IMR-90 (cell line): ENCODE measurements around the gene EIF2B1. TPM values are rescaled to one million over a fixed set of nuclear protein-coding genes. Genes with fewer than 3 reads are reported as not detected.

Experiments used
- ATAC-seq: fragments of 200-7000 bp; cut with Tn5 transposase; 2 replicates; pipeline ENCODE4 v1.9.1; 2020; ENCODE audit warnings: low read depth, mild to moderate bottlenecking, moderate library complexity
- BruUV-seq: library from RNA; stranded (reverse); fragments of 400-500 nt; replicated peaks from 2 replicates; lab custom pipeline; 2021; lab: Mats Ljungman, UMichigan
- CTCF ChIA-PET: fragments of 300-600 bp; formaldehyde crosslinking; extraction: SDS; loops from one replicate; lab custom pipeline; 2021; ENCODE audit warnings: antibody characterized with exemption; lab: Yijun Ruan, JAX
- POLR2A ChIA-PET: fragments of 300-600 bp; sonication (Branson Sonifier 250); formaldehyde crosslinking; loops from one replicate; lab custom pipeline; 2022; ENCODE audit warnings: antibody characterized with exemption; ENCODE audit not compliant: unreplicated experiment; lab: Charles Lee
- DNase-seq: peaks from one replicate; pipeline ENCODE4 v3.0.0; 2013
- H2AFZ ChIP-seq: replicated peaks from 2 replicates; pipeline ENCODE3; 2013; ENCODE audit warnings: low read length, mild to moderate bottlenecking; ENCODE audit not compliant: poor library complexity
- H2AK5ac ChIP-seq: 2 replicates; pipeline ENCODE4 v1.6.1; 2013; ENCODE audit warnings: low read depth, low read length, inconsistent platforms
- H2AK9ac ChIP-seq: replicated peaks from 2 replicates; pipeline ENCODE3; 2013; ENCODE audit warnings: mild to moderate bottlenecking, low read depth, low read length, moderate library complexity; ENCODE audit not compliant: poor library complexity
- H2BK120ac ChIP-seq: 2 replicates; pipeline ENCODE4 v1.6.1; 2013; ENCODE audit warnings: low read depth, low read length, inconsistent platforms
- H2BK15ac ChIP-seq: 3 replicates; pipeline ENCODE4 v1.6.1; 2013; ENCODE audit warnings: low read depth, low read length, inconsistent platforms
- H2BK20ac ChIP-seq: 2 replicates; pipeline ENCODE4 v1.6.1; 2013; ENCODE audit warnings: low read depth, mild to moderate bottlenecking, inconsistent platforms, low read length, moderate library complexity
- H2BK5ac ChIP-seq: 2 replicates; pipeline ENCODE4 v1.6.1; 2013; ENCODE audit warnings: mild to moderate bottlenecking, low read depth, low read length, inconsistent platforms; ENCODE audit not compliant: poor library complexity, severe bottlenecking
- H3K14ac ChIP-seq: replicated peaks from 2 replicates; pipeline ENCODE4 v1.6.1; 2013; ENCODE audit warnings: low read depth, low read length, inconsistent platforms
- H3K18ac ChIP-seq: 2 replicates; pipeline ENCODE4 v1.6.1; 2013; ENCODE audit warnings: low read depth, low read length, control low read depth
- H3K23ac ChIP-seq: 2 replicates; pipeline ENCODE4 v1.6.1; 2013; ENCODE audit warnings: low read depth, low read length, inconsistent platforms
- H3K27ac ChIP-seq: 2 replicates; pipeline ENCODE4 v1.5.1; 2013; ENCODE audit warnings: mild to moderate bottlenecking, control low read depth, low read length; ENCODE audit not compliant: insufficient read depth
- H3K27me3 ChIP-seq: 2 replicates; pipeline ENCODE4 v1.6.1; 2013; ENCODE audit warnings: low read length; ENCODE audit not compliant: control insufficient read depth, insufficient read depth
- H3K36me3 ChIP-seq: 2 replicates; pipeline ENCODE4 v1.6.1; 2013; ENCODE audit warnings: low read length, mixed read lengths; ENCODE audit not compliant: control insufficient read depth, insufficient read depth
- H3K4ac ChIP-seq: 2 replicates; pipeline ENCODE4 v1.6.1; 2013; ENCODE audit warnings: low read depth, low read length, inconsistent platforms
- H3K4me1 ChIP-seq: 2 replicates; pipeline ENCODE4 v1.6.1; 2013; ENCODE audit warnings: low read length, mixed read lengths; ENCODE audit not compliant: control insufficient read depth, insufficient read depth
- H3K4me2 ChIP-seq: 2 replicates; pipeline ENCODE4 v1.6.1; 2013; ENCODE audit warnings: low read depth, mild to moderate bottlenecking, control low read depth, low read length, moderate library complexity
- H3K4me3 ChIP-seq: 2 replicates; pipeline ENCODE4 v1.5.1; 2013; ENCODE audit warnings: low read depth, mild to moderate bottlenecking, control low read depth, low read length, moderate library complexity; ENCODE audit not compliant: insufficient read depth
- H3K56ac ChIP-seq: 2 replicates; pipeline ENCODE4 v1.6.1; 2013; ENCODE audit warnings: low read length, inconsistent platforms; ENCODE audit not compliant: insufficient read depth; ENCODE audit errors: extremely low read depth
- H3K79me1 ChIP-seq, 2 experiments: 2 replicates each; pipeline ENCODE4 v1.6.1; 2013; ENCODE audit warnings: low read length in 2 of 2, inconsistent platforms in 1 of 2, low read depth in 1 of 2
- H3K9ac ChIP-seq: 2 replicates; pipeline ENCODE4 v1.6.1; 2013; ENCODE audit warnings: low read depth, low read length, control low read depth
- H3K9me1 ChIP-seq: 2 replicates; pipeline ENCODE4 v1.6.1; 2013; ENCODE audit warnings: low read length, inconsistent platforms; ENCODE audit not compliant: insufficient read depth
- H3K9me3 ChIP-seq: 2 replicates; pipeline ENCODE4 v1.6.1; 2013; ENCODE audit warnings: low read length; ENCODE audit not compliant: control insufficient read depth, insufficient read depth
- H4K20me1 ChIP-seq: 2 replicates; pipeline ENCODE4 v1.6.1; 2013; ENCODE audit warnings: low read length, inconsistent platforms; ENCODE audit not compliant: insufficient read depth
- H4K5ac ChIP-seq: 2 replicates; pipeline ENCODE4 v1.6.1; 2013; ENCODE audit warnings: mild to moderate bottlenecking, low read depth, low read length, control low read depth
- H4K8ac ChIP-seq, 2 experiments: 2 replicates each; pipeline ENCODE4 v1.6.1; 2013; ENCODE audit warnings: low read depth in 2 of 2, low read length in 2 of 2, control low read depth in 1 of 2, inconsistent platforms in 1 of 2
- H4K91ac ChIP-seq: 2 replicates; pipeline ENCODE4 v1.6.1; 2013; ENCODE audit warnings: low read depth, low read length, inconsistent platforms; ENCODE audit not compliant: insufficient read depth
- BHLHE40 ChIP-seq: fragments of 150-350 bp; IDR thresholded peaks from 2 replicates; pipeline ENCODE4 v1.6.1; 2016; ENCODE audit warnings: mild to moderate bottlenecking, low read depth, low read length
- CEBPB ChIP-seq: IDR thresholded peaks from 2 replicates; pipeline ENCODE4 v1.6.1; 2012; ENCODE audit warnings: low read depth, low read length, improper control_type of control experiment
- CHD1 ChIP-seq: IDR thresholded peaks from 2 replicates; pipeline ENCODE4 v1.6.1; 2012; ENCODE audit warnings: low read depth, low read length, improper control_type of control experiment
- FOS ChIP-seq: fragments of 150-350 bp; IDR thresholded peaks from 2 replicates; pipeline ENCODE4 v1.6.1; 2016; ENCODE audit warnings: low read depth, low read length
- MAFK ChIP-seq: IDR thresholded peaks from 2 replicates; pipeline ENCODE4 v1.6.1; 2012; ENCODE audit warnings: low read depth, low read length, improper control_type of control experiment
- MAZ ChIP-seq: IDR thresholded peaks from 2 replicates; pipeline ENCODE4 v1.6.1; 2012; ENCODE audit warnings: low read depth, mild to moderate bottlenecking, low read length, improper control_type of control experiment, moderate library complexity, borderline replicate concordance
- MXI1 ChIP-seq: IDR thresholded peaks from 2 replicates; pipeline ENCODE4 v1.6.1; 2012; ENCODE audit warnings: low read depth, mild to moderate bottlenecking, low read length, moderate library complexity, borderline replicate concordance
- NFE2L2 ChIP-seq: fragments of 150-350 bp; IDR thresholded peaks from 2 replicates; pipeline ENCODE4 v1.6.1; 2016; ENCODE audit warnings: low read depth, mild to moderate bottlenecking, low read length
- POLR2A ChIP-seq: IDR thresholded peaks from 2 replicates; pipeline ENCODE4 v1.6.1; 2012; ENCODE audit warnings: mild to moderate bottlenecking, low read depth, low read length
- RAD21 ChIP-seq: IDR thresholded peaks from 2 replicates; pipeline ENCODE4 v1.6.1; 2012; ENCODE audit warnings: low read length, improper control_type of control experiment
- RCOR1 ChIP-seq: IDR thresholded peaks from 2 replicates; pipeline ENCODE4 v1.6.1; 2012; ENCODE audit warnings: mild to moderate bottlenecking, low read length, improper control_type of control experiment; ENCODE audit not compliant: insufficient replicate concordance
- RFX5 ChIP-seq: IDR thresholded peaks from 2 replicates; pipeline ENCODE4 v1.8.0; 2012; ENCODE audit warnings: low read depth, mild to moderate bottlenecking, low read length, moderate library complexity
- SMC3 ChIP-seq: fragments of 150-350 bp; IDR thresholded peaks from 2 replicates; pipeline ENCODE4 v1.6.1; 2016; ENCODE audit warnings: low read depth, mild to moderate bottlenecking, antibody characterized with exemption, low read length, moderate library complexity
- WGBS, 2 experiments: methylation state at CpG; one replicate each; pipeline versions ENCODE4 v1.1.5 to v1.1.7; 2013; ENCODE audit warnings: missing lambda C conversion rate in 2 of 2; ENCODE audit not compliant: insufficient read length in 1 of 2; ENCODE audit errors: extremely low coverage in 2 of 2; 5-methylcytosine and 5-hydroxymethylcytosine counted together
- dilution Hi-C: fragments of 300-500 bp; cut with HindIII; formaldehyde crosslinking; loops from one replicate; pipeline ENCODE4 v1.14.3; 2018; ENCODE audit warnings: low sequenced_read_pairs; ENCODE audit not compliant: unreplicated experiment
- in situ Hi-C: fragments of 300-500 bp; cut with MboI; formaldehyde crosslinking; loops from 3 replicates; pipeline ENCODE4 v1.14.3; 2019; ENCODE audit warnings: low sequenced_read_pairs, inconsistent platforms, mixed read lengths
- intact Hi-C: fragments of 100-400 bp; cut with micrococcal nuclease; formaldehyde crosslinking; loops from 2 replicates; pipeline ENCODE4 v1.10.0; 2022
- polyA plus RNA-seq, 3 experiments: library from polyadenylated mRNA; depleted of rRNA; stranded (reverse); fragments of >200 nt; gene quantifications; 2 replicates each; pipeline ENCODE4 v1.2.3, GENCODE V29; 2012; ENCODE audit warnings: low replicate concordance in 1 of 3
- total RNA-seq: library from RNA; depleted of rRNA; stranded (reverse); fragments of >200 nt; gene quantifications from 2 replicates; pipeline ENCODE4 v1.2.3, GENCODE V29; 2012
- TF ChIP-seq, protein P1 (sequence below): conservative IDR thresholded peaks from 2 replicates; pipeline ENCODE4 v1.5.1; 2012; ENCODE audit warnings: mild to moderate bottlenecking, low read depth, low read length, improper control_type of control experiment
- TF ChIP-seq, protein P2 (sequence below): fragments of 150-350 bp; IDR thresholded peaks from 2 replicates; pipeline ENCODE4 v1.6.1; 2016; ENCODE audit warnings: low read depth, mild to moderate bottlenecking, low read length, moderate library complexity, borderline replicate concordance
- TF ChIP-seq, protein P3 (sequence below): fragments of 150-350 bp; IDR thresholded peaks from 2 replicates; pipeline ENCODE4 v1.6.1; 2017; ENCODE audit warnings: mild to moderate bottlenecking, antibody characterized with exemption, low read length, low read depth

EIF2B1 gene
- total and polyA plus RNA-seq, 2 of the 4 experiments (the other 2 are of a cell fraction): 33.9 to 45.9 TPM

DNA sequence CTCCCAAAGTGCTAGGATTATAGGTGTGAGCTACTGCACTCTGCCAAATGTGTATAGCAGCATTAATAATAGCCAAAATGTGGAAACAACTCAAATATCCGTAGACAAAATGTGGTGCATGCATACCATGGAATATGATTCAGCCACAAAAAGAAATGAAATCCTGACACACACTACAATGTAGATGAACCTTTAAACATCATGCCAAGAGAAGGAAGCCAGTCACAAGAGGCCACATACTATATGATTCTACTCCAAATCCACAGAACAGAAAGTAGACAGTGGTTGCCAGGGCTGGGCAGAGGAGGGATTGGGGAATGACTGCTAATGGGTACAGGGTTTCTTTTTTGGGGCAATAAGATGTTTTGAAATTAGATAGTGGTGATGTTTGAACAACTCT, 56.9 kb downstream of the EIF2B1 start:
- no CpG with 5 or more reads among the region's 1 CpG for WGBS, 2 experiments
- H4K8ac ChIP-seq: no peak overlapping the region
- CTCF ChIA-PET: no interaction called here
- H2AK9ac ChIP-seq: no peak overlapping the region
- H3K9ac ChIP-seq: no peak overlapping the region
- intact Hi-C loops (no loop called here), in situ Hi-C loops (no loop called here), dilution Hi-C loops (no loop called here)
- no TSS peak for BruUV-seq
- H3K23ac ChIP-seq: no peak overlapping the region
- peaks cover 3% of the 10 kb centered on the region for H3K36me3 ChIP-seq
- H2BK120ac ChIP-seq: no peak overlapping the region
- no peak overlapping the region for H2BK20ac ChIP-seq
- TF ChIP-seq MAFK: no peak
- TF ChIP-seq RCOR1: no peak
- no peak for TF ChIP-seq CHD1
- no peak for TF ChIP-seq BHLHE40
- TF ChIP-seq, protein P1, sequence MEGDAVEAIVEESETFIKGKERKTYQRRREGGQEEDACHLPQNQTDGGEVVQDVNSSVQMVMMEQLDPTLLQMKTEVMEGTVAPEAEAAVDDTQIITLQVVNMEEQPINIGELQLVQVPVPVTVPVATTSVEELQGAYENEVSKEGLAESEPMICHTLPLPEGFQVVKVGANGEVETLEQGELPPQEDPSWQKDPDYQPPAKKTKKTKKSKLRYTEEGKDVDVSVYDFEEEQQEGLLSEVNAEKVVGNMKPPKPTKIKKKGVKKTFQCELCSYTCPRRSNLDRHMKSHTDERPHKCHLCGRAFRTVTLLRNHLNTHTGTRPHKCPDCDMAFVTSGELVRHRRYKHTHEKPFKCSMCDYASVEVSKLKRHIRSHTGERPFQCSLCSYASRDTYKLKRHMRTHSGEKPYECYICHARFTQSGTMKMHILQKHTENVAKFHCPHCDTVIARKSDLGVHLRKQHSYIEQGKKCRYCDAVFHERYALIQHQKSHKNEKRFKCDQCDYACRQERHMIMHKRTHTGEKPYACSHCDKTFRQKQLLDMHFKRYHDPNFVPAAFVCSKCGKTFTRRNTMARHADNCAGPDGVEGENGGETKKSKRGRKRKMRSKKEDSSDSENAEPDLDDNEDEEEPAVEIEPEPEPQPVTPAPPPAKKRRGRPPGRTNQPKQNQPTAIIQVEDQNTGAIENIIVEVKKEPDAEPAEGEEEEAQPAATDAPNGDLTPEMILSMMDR: no peak
- TF ChIP-seq POLR2A: no peak
- TF ChIP-seq FOS: no peak
- TF ChIP-seq, protein P2, sequence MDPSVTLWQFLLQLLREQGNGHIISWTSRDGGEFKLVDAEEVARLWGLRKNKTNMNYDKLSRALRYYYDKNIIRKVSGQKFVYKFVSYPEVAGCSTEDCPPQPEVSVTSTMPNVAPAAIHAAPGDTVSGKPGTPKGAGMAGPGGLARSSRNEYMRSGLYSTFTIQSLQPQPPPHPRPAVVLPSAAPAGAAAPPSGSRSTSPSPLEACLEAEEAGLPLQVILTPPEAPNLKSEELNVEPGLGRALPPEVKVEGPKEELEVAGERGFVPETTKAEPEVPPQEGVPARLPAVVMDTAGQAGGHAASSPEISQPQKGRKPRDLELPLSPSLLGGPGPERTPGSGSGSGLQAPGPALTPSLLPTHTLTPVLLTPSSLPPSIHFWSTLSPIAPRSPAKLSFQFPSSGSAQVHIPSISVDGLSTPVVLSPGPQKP: no peak
- TF ChIP-seq NFE2L2: no peak
- TF ChIP-seq, protein P3, sequence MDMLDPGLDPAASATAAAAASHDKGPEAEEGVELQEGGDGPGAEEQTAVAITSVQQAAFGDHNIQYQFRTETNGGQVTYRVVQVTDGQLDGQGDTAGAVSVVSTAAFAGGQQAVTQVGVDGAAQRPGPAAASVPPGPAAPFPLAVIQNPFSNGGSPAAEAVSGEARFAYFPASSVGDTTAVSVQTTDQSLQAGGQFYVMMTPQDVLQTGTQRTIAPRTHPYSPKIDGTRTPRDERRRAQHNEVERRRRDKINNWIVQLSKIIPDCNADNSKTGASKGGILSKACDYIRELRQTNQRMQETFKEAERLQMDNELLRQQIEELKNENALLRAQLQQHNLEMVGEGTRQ: no peak
- TF ChIP-seq SMC3: no peak
- no peak for TF ChIP-seq RAD21
- no peak for TF ChIP-seq MXI1
- no peak for TF ChIP-seq CEBPB
- no peak for TF ChIP-seq MAZ
- no peak for TF ChIP-seq RFX5
- no peak overlapping the region for H4K5ac ChIP-seq
- H3K27ac ChIP-seq: no peak overlapping the region
- peak; percentile 17 for ATAC-seq
- H3K4me1 ChIP-seq: no peaks in the 10 kb centered on the region
- H4K91ac ChIP-seq: no peak overlapping the region
- no peak overlapping the region for H3K56ac ChIP-seq
- no peak overlapping the region for H3K18ac ChIP-seq
- H3K4me3 ChIP-seq: no peak overlapping the region
- H2BK5ac ChIP-seq: no peak overlapping the region
- POLR2A ChIA-PET: no interaction called here
- no peak overlapping the region for H3K14ac ChIP-seq
- peaks cover 3% of the 10 kb centered on the region; the same call in 1 of the 2 replicates for H3K9me3 ChIP-seq
- H2AK5ac ChIP-seq: no peak overlapping the region
- H4K20me1 ChIP-seq: peaks cover 5% of the 10 kb centered on the region; the same call in 1 of the 2 replicates
- H3K9me1 ChIP-seq: no peaks in the 10 kb centered on the region; the same call in 1 of the 2 replicates
- H2BK15ac ChIP-seq: no peak overlapping the region
- H3K79me1 ChIP-seq: peaks cover 3 to 35% of the 10 kb centered on the region in 2 experiments; a peak in 3 of 4 replicates
- DNase-seq: peak; percentile 44
- H2AFZ ChIP-seq: no peak overlapping the region
- H3K27me3 ChIP-seq: 0 out of 2 replicates have a peak, but pooled peaks cover 3% of the 10 kb centered on the region
- H3K4me2 ChIP-seq: no peak overlapping the region
- H3K4ac ChIP-seq: no peak overlapping the region
